ENCODE measurements around the gene ROR2.
"Not testable (repeated sequence)": the region's sequence is repeated elsewhere in the genome, so short reads cannot be mapped to it uniquely, and the experiment has no call there.

- not testable (repeated sequence) for TF ChIP-seq POLR2AphosphoS5, POLR2A (IDR thresholded peaks at IDR 0.05; ENCODE audit: low read depth, low read length)
Measured at GRCh38 chr9:91798273-91799112, 151.5 kb downstream of the ROR2 start.

All from GM12892 (cell line).